ENCODE measurements around the gene WIPF2.

Gene WIPF2

GRCh38 chr17:40241252-40241834, 22.2 kb downstream of the WIPF2 start:
- no peak for TF ChIP-seq CTCF (IDR thresholded peaks at IDR 0.05; ENCODE audit: low read depth, low read length)
- no peaks in the 10 kb centered on the region for H3K27me3 ChIP-seq
- peaks cover 9% of the 10 kb centered on the region for H3K4me1 ChIP-seq

GRCh38 chr17:40242774-40243173, 23.7 kb downstream of the WIPF2 start:
- H3K4me3 ChIP-seq (ENCODE audit: low read depth, low read length): no peak overlapping the region
- peaks cover 9% of the 10 kb centered on the region for H3K4me1 ChIP-seq
- no peaks in the 10 kb centered on the region for H3K9me3 ChIP-seq
- peak; percentile 23 for DNase-seq
- no peaks in the 10 kb centered on the region for H3K36me3 ChIP-seq
- H3K27me3 ChIP-seq: no peaks in the 10 kb centered on the region
- TF ChIP-seq CTCF (IDR thresholded peaks at IDR 0.05; ENCODE audit: low read depth, low read length): no peak

More at GRCh38 chr17:40241252-40241834, 22.2 kb downstream of the WIPF2 start:
- H3K9me3 ChIP-seq: no peaks in the 10 kb centered on the region
- no peak overlapping the region for H3K4me3 ChIP-seq (ENCODE audit: low read depth, low read length)
- no peaks in the 10 kb centered on the region for H3K36me3 ChIP-seq
- no peak for DNase-seq

- no peaks in the 10 kb centered on the region for H3K27me3 ChIP-seq
- no peak for TF ChIP-seq CTCF (IDR thresholded peaks at IDR 0.05; ENCODE audit: low read depth, low read length)
- no peaks in the 10 kb centered on the region for H3K36me3 ChIP-seq
- no peaks in the 10 kb centered on the region for H3K9me3 ChIP-seq
- DNase-seq: no peak
- peaks cover 9% of the 10 kb centered on the region for H3K4me1 ChIP-seq
- H3K4me3 ChIP-seq (ENCODE audit: low read depth, low read length): no peak overlapping the region
These were observed 24.7 kb downstream of the WIPF2 start for GRCh38 chr17:40243761-40244160.

- no peaks in the 10 kb centered on the region for H3K27me3 ChIP-seq
- H3K4me3 ChIP-seq (ENCODE audit: low read depth, low read length): no peak overlapping the region
- TF ChIP-seq CTCF (IDR thresholded peaks at IDR 0.05; ENCODE audit: low read depth, low read length): no peak
- peaks cover 9% of the 10 kb centered on the region for H3K4me1 ChIP-seq
- DNase-seq: no peak
- no peaks in the 10 kb centered on the region for H3K9me3 ChIP-seq
- no peaks in the 10 kb centered on the region for H3K36me3 ChIP-seq
These were observed 25.2 kb downstream of the WIPF2 start for GRCh38 chr17:40244255-40244654.

- Histone ChIP-seq H3K4me1 (peaks cover 10% of the 10 kb centered on the region), H3K9me3 (no peaks in the 10 kb centered on the region), H3K4me3 (ENCODE audit: low read depth, low read length) (no peak overlapping the region), H3K27me3 (no peaks in the 10 kb centered on the region), H3K36me3 (no peaks in the 10 kb centered on the region)
- DNase-seq: no peak
- no peak for TF ChIP-seq CTCF (IDR thresholded peaks at IDR 0.05; ENCODE audit: low read depth, low read length)
These were observed 28.9 kb downstream of the WIPF2 start for GRCh38 chr17:40247926-40248495.

- Histone ChIP-seq H3K27me3 (no peaks in the 10 kb centered on the region), H3K4me3 (ENCODE audit: low read depth, low read length) (no peak overlapping the region), H3K36me3 (no peaks in the 10 kb centered on the region), H3K9me3 (no peaks in the 10 kb centered on the region), H3K4me1 (peaks cover 10% of the 10 kb centered on the region)
- DNase-seq: no peak
- no peak for TF ChIP-seq CTCF (IDR thresholded peaks at IDR 0.05; ENCODE audit: low read depth, low read length)
These were observed 29.4 kb downstream of the WIPF2 start for GRCh38 chr17:40248507-40248906.
